ENCODE data around the gene SPECC1L. TPM values are rescaled to one million over a fixed set of nuclear protein-coding genes. Genes with fewer than 3 reads are reported as not detected.
A peak's percentile ranks its signal among the peaks of the same experiment; 100 is the strongest.

SPECC1L gene
- total and polyA plus RNA-seq, 7 donors: 17.4 to 52.6 (median 28.8) TPM

DNA sequence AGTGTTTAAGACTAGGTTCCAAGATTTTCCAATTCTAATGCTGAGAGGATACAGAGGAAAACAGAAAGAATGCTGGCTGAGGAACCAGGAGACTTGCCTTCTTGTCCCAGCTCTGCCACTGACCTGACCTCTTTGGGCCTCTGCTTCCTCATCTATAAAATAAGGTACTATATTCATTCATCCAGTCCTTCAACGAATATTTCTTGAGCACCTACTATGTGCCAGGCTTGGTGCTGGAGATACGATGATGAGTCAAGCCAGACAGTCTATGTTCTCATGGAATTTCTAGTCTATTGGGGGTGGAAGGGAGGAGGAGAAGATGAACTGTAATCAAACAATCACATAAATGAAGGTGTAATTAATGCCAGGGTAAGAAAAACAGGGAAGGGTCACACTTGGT lies 196.7 kb downstream of the SPECC1L start:
- WGBS, 2 donors: 70 to 72% methylated on average over 2 of the region's 2 CpGs
- TF ChIP-seq POLR2A (IDR thresholded peaks at IDR 0.05) (no peak), EP300 (IDR thresholded peaks at IDR 0.05) (no peak), POLR2AphosphoS5 (IDR thresholded peaks at IDR 0.05) (no peak)
- TF ChIP-seq, protein P1, sequence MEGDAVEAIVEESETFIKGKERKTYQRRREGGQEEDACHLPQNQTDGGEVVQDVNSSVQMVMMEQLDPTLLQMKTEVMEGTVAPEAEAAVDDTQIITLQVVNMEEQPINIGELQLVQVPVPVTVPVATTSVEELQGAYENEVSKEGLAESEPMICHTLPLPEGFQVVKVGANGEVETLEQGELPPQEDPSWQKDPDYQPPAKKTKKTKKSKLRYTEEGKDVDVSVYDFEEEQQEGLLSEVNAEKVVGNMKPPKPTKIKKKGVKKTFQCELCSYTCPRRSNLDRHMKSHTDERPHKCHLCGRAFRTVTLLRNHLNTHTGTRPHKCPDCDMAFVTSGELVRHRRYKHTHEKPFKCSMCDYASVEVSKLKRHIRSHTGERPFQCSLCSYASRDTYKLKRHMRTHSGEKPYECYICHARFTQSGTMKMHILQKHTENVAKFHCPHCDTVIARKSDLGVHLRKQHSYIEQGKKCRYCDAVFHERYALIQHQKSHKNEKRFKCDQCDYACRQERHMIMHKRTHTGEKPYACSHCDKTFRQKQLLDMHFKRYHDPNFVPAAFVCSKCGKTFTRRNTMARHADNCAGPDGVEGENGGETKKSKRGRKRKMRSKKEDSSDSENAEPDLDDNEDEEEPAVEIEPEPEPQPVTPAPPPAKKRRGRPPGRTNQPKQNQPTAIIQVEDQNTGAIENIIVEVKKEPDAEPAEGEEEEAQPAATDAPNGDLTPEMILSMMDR (IDR thresholded peaks at IDR 0.05): no peak
- no peaks in the 10 kb centered on the region for H3K36me3 ChIP-seq
- intact Hi-C loops (cut with DNase I): no loop called here
- no peak overlapping the region for H3K4me3 ChIP-seq
- H3K27ac ChIP-seq: peak overlapping the region in 2 of 4 donors; percentile 2 to 54
- H3K27me3 ChIP-seq: no peaks in the 10 kb centered on the region
- DNase-seq: no peak
- peaks cover 0 to 18% (median 15%) of the 10 kb centered on the region in 4 donors for H3K4me1 ChIP-seq
- no peaks in the 10 kb centered on the region for H3K9me3 ChIP-seq

Other genes starting within 250 kb of the SPECC1L start
- gene SUSD2, start 89.3 kb upstream of the SPECC1L start, total RNA-seq: 1 to 10 TPM; 1.2 to 8.6 (median 3.8) TPM
- gene SUSD2, start 89.3 kb upstream of the SPECC1L start, polyA plus RNA-seq: 1 to 10 TPM in 1 of 3 donors, not detected in 2; 2.6 TPM
- gene GGT5, start 25.7 kb upstream of the SPECC1L start, total RNA-seq: 10 to 100 TPM; 15.3 to 35.2 (median 24.5) TPM
- 10 to 100 TPM in 1 of 3 donors, 1 to 10 TPM in 2; 2.8 to 26.2 (median 4.8) TPM for gene GGT5, start 25.7 kb upstream of the SPECC1L start, polyA plus RNA-seq
- gene ADORA2A, start 156.8 kb downstream of the SPECC1L start, total RNA-seq: 1 to 10 TPM; 2.1 to 5.3 (median 3.3) TPM
- 1 to 10 TPM; 1.2 to 9.3 (median 1.8) TPM for gene ADORA2A, start 156.8 kb downstream of the SPECC1L start, polyA plus RNA-seq
- gene UPB1, start 224.5 kb downstream of the SPECC1L start, total RNA-seq: under 1 TPM in 2 of 4 donors, not detected in 2; 0.36 to 0.83 TPM
- under 1 TPM in 1 of 3 donors, not detected in 2; 0.28 TPM for gene UPB1, start 224.5 kb downstream of the SPECC1L start, polyA plus RNA-seq